ENCODE data around the gene ACSF3.
"Not testable (repeated sequence)": the region's sequence is repeated elsewhere in the genome, so short reads cannot be mapped to it uniquely, and the experiment has no call there.

ACSF3 gene

DNA sequence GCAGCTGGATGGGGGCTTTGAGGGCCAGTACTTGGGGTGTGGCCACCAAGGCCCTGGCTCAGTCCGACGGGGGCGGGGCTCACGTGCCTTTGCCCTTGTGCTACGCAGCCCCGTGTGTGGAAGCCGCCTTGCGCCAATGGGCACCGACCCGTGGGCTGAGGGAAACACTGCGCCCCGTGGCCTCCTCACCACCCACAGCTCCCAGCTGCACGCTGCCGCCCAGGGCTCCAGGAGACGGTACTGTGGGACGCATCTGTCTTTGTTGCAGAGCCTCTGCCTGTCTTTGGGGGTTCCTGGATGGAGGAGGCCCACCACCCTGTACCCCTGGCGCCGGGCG is 85.5 kb downstream of the ACSF3 start:
- no peak for DNase-seq
- Histone ChIP-seq H3K4me3 (ENCODE audit: low read depth, low read length) (no peak overlapping the region), H3K9me3 (no peaks in the 10 kb centered on the region), H3K27me3 (peaks cover 33% of the 10 kb centered on the region), H3K4me1 (no peaks in the 10 kb centered on the region), H3K36me3 (no peaks in the 10 kb centered on the region)
- TF ChIP-seq, protein P1, sequence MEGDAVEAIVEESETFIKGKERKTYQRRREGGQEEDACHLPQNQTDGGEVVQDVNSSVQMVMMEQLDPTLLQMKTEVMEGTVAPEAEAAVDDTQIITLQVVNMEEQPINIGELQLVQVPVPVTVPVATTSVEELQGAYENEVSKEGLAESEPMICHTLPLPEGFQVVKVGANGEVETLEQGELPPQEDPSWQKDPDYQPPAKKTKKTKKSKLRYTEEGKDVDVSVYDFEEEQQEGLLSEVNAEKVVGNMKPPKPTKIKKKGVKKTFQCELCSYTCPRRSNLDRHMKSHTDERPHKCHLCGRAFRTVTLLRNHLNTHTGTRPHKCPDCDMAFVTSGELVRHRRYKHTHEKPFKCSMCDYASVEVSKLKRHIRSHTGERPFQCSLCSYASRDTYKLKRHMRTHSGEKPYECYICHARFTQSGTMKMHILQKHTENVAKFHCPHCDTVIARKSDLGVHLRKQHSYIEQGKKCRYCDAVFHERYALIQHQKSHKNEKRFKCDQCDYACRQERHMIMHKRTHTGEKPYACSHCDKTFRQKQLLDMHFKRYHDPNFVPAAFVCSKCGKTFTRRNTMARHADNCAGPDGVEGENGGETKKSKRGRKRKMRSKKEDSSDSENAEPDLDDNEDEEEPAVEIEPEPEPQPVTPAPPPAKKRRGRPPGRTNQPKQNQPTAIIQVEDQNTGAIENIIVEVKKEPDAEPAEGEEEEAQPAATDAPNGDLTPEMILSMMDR (IDR thresholded peaks at IDR 0.05; ENCODE audit: low read depth, low read length) = no peak

DNA sequence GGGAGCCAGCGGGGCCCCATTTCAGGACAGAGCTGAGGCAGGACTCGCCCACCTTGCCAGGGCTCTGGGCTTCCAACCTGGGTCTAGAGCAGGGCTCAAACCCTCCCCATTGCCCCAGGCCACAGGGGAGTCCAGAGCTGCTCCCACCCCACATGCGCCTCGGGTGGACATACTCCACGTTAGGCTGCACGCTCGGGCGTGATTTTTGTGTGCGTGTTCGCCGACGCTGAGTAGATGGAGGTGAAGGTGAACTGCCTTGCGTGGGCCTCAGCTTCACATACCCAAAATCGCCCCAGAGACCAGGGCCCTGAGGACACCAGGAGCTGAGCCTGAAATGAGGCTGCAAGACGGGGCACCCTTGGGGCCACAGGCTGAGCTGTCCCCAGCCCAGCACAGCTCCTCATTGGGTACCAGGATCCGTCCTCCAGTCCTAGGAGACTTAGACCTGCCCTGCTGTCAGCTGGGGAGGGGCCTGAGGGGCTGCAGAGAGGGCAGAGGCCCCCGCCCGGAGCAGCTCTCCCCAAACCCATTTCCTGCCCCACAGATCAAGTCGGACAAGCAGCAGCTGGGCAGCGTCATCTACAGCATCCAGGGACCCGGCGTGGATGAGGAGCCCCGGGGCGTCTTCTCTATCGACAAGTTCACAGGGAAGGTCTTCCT is 86.1 kb downstream of the ACSF3 start:
- Histone ChIP-seq H3K4me3 (ENCODE audit: low read depth, low read length) (no peak overlapping the region), H3K27me3 (peaks cover 40% of the 10 kb centered on the region), H3K9me3 (no peaks in the 10 kb centered on the region), H3K36me3 (no peaks in the 10 kb centered on the region), H3K4me1 (no peaks in the 10 kb centered on the region)
- DNase-seq = no peak
- TF ChIP-seq, protein P1 (IDR thresholded peaks at IDR 0.05; ENCODE audit: low read depth, low read length) = no peak

DNA sequence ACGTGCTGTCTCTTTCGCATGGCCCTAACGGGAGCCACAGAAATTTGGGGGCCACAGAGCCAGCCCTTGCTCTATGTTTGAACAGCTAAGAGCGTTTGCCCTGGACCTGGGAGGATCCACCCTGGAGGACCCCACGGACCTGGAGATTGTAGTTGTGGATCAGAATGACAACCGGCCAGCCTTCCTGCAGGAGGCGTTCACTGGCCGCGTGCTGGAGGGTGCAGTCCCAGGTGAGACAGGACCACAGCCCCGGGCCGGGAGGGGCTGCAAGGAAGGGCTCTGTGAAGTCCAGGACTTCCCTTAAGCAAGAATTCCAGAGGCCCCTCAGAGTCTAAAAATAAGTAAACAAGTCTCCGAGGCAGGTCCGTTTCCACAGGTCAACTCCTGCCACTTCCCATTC is 89.8 kb downstream of the ACSF3 start:
- Histone ChIP-seq H3K27me3 (peaks cover 42% of the 10 kb centered on the region), H3K4me1 (no peaks in the 10 kb centered on the region), H3K9me3 (no peaks in the 10 kb centered on the region), H3K4me3 (ENCODE audit: low read depth, low read length) (no peak overlapping the region), H3K36me3 (no peaks in the 10 kb centered on the region)
- TF ChIP-seq, protein P1 (IDR thresholded peaks at IDR 0.05; ENCODE audit: low read depth, low read length) = no peak
- DNase-seq = no peak

DNA sequence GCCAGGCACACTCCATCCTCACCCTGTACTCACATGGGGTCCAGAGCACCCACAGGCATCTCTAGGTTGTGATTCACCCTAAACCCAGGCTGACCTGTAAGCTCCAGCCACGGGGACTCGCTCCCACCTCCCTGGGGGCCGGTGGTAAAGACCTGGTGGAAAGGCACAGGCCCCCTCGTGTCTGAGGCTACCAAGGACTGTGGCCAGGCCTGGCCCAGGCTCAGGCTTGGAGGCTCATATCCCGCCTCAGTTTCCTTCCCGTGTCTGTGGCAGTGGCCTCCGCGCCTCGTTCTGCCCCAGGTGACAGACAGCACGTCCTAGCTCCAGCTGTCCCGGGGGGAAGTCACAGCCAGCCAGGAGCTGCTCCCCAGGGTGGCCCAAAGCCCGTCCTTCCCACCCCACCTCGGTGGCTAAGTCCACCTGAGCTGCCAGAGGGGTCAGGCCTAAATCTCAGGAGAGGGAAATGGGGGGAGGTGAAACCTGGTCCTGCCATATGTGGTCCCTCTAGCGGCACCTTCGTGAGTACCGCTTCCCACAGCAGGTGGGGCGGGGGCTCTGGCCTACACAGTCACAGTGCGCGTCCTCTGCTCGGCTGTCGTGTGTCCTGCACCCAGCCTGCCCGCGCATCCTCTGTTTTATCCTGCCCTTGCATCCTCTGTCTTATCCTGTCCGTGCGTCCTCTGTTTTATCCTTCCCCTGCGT is 90.5 kb downstream of the ACSF3 start:
- H3K36me3 ChIP-seq = no peaks in the 10 kb centered on the region
- no peak overlapping the region for H3K4me3 ChIP-seq (ENCODE audit: low read depth, low read length)
- no peaks in the 10 kb centered on the region for H3K4me1 ChIP-seq
- TF ChIP-seq, protein P1 (IDR thresholded peaks at IDR 0.05; ENCODE audit: low read depth, low read length) = no peak
- no peaks in the 10 kb centered on the region for H3K9me3 ChIP-seq
- peaks cover 37% of the 10 kb centered on the region for H3K27me3 ChIP-seq
- no peak for DNase-seq

DNA sequence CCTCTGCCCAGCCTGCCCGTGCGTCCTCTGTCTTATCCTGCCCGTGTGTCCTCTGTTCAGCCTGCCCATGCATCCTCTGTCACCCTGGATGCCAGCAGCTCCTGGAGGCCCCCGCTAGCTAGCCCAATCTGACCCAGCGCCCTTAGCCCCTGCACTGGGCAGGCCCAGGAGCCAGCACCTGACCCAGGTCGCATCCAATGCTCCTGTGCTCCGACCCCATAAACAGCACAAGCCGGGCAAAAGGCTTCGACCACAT is 91.0 kb downstream of the ACSF3 start:
- TF ChIP-seq, protein P1 (IDR thresholded peaks at IDR 0.05; ENCODE audit: low read depth, low read length) = no peak
- Histone ChIP-seq H3K9me3 (no peaks in the 10 kb centered on the region), H3K36me3 (no peaks in the 10 kb centered on the region), H3K4me3 (ENCODE audit: low read depth, low read length) (no peak overlapping the region), H3K4me1 (no peaks in the 10 kb centered on the region), H3K27me3 (peaks cover 32% of the 10 kb centered on the region)
- no peak for DNase-seq

DNA sequence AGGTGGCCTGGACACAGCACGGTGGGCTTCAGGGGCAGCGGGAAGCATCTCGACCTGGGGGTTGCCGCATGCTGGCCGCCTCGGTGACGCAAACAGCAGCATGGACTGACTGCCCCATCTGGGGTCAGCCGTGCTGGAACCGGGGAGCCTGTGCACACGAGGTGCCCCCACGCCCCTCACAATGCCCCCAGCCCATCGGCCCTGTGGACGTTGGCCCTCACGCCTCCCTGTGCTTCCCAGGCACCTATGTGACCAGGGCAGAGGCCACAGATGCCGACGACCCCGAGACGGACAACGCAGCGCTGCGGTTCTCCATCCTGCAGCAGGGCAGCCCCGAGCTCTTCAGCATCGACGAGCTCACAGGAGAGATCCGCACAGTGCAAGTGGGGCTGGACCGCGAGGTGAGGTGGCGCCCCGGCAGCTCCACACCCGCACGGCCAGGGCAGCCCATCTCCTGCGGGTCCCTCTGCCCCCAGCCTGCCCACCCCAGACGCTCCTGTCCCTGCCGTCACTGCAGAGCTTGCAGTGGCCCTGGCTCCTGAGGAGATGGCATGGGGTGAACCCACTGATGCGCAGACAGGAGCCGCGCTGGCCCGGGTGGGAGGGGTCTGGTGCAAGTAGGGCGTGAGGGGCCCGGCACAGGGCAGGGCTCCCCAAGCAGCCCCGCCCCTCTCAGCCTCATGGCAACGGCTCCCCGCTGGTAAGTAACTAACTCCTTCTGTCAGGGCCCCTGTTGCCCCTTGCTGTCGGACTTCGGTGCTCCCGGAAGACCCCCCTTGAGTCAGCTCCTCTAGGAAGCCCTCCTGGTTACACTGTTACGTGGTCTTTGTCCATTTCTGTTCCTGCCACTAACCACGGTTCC is 91.5 kb downstream of the ACSF3 start:
- peaks cover 29% of the 10 kb centered on the region for H3K27me3 ChIP-seq
- H3K4me1 ChIP-seq = no peaks in the 10 kb centered on the region
- no peak overlapping the region for H3K4me3 ChIP-seq (ENCODE audit: low read depth, low read length)
- H3K9me3 ChIP-seq = no peaks in the 10 kb centered on the region
- TF ChIP-seq, protein P1 (IDR thresholded peaks at IDR 0.05; ENCODE audit: low read depth, low read length) = no peak
- no peaks in the 10 kb centered on the region for H3K36me3 ChIP-seq
- DNase-seq = peak; percentile 16

DNA sequence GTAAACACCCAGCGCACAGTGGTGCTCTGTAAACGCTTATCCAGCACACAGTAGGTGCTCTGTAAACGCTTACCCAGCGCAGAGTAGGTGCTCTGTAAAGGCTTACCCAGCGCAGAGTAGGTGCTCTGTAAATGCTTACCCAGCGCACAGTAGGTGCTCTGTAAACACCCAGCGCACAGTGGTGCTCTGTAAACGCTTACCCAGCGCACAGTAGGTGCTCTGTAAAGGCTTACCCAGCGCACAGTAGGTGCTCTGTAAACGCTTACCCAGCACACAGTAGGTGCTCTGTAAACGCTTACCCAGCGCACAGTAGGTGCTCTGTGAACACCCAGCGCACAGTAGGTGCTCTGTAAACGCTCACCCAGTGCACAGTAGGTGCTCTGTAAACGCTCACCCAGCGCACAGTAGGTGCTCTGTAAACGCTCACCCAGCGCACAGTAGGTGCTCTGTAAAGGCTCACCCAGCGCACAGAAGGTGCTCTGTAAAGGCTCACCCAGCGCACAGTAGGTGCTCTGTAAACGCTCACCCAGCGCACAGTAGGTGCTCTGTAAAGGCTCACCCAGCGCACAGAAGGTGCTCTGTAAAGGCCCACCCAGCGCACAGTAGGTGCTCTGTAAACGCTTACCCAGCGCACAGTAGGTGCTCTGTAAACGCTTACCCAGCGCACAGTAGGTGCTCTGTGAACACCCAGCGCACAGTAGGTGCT is 92.4 kb downstream of the ACSF3 start:
- not testable (repeated sequence) for H3K4me1 ChIP-seq; H3K9me3 ChIP-seq; DNase-seq; H3K4me3 ChIP-seq (ENCODE audit: low read depth, low read length); H3K36me3 ChIP-seq
- peaks cover 32% of the 10 kb centered on the region for H3K27me3 ChIP-seq

DNA sequence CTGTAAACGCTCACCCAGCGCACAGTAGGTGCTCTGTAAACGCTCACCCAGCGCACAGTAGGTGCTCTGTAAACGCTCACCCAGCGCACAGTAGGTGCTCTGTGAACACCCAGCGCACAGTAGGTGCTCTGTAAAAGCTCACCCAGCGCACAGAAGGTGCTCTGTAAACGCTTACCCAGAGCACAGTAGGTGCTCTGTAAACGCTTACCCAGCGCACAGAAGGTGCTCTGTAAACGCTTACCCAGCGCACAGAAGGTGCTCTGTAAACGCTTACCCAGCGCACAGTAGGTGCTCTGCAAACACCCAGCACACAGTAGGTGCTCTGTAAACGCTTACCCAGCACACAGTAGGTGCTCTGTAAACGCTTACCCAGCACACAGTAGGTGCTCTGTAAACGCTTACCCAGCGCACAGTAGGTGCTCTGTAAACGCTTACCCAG is 93.0 kb downstream of the ACSF3 start:
- not testable (repeated sequence) for H3K9me3 ChIP-seq; DNase-seq; H3K4me3 ChIP-seq (ENCODE audit: low read depth, low read length); H3K4me1 ChIP-seq; H3K36me3 ChIP-seq
- peaks cover 38% of the 10 kb centered on the region for H3K27me3 ChIP-seq

All from BE2C (cell line).